Suppressor macrophage (primary cell): Measurements from ENCODE around the gene SEBOX.

Experiments used
- DNase-seq, 4 experiments: peaks; one replicate each; pipeline ENCODE4 v3.0.0-alpha.2; 2020 to 2022

The SEBOX gene

GRCh38 chr17:28317966-28318758 is 46.8 kb downstream of the SEBOX start:
- no peak for DNase-seq

DNA sequence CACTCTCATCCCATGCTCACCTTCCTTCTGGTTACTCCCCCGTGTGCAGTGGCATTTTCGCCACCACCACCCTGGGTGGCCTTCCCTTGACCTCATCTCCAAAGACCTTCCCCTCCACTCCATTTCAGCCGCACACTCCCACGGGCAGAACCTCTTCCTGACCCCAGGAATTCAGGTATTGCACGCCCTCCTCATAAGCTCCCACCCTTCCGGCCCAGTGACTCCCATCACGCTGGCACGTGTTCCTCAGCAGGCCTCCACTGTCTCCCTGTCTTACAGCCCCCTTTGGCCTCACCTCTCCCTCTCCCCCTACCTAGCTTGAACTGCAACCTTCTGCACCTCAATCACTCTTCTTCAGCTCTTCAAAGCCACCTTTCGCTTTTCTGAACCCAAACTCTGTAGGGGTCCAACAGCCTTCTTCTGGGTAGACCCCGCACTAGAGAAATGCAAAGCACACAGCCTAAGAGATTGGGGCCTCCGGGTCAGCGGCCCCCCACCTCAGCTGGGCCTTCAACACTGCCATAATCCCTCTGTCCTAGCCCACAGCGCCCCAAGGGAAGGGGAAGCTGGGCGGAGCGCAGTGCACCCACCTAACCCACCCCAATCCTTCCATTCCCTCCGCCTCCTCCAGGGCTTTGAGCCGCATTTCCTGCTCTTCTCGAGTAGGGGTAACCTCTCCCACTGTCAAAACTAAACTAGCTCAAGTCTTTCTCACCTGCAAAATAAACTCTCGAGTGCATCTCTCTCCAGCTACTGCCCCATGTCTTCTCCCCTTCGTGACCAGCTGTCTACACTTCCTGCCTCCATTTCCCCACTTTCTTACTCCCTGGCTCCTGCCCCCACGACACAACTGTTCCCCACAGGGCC is 47.7 kb downstream of the SEBOX start:
- DNase-seq, result no peak

DNA sequence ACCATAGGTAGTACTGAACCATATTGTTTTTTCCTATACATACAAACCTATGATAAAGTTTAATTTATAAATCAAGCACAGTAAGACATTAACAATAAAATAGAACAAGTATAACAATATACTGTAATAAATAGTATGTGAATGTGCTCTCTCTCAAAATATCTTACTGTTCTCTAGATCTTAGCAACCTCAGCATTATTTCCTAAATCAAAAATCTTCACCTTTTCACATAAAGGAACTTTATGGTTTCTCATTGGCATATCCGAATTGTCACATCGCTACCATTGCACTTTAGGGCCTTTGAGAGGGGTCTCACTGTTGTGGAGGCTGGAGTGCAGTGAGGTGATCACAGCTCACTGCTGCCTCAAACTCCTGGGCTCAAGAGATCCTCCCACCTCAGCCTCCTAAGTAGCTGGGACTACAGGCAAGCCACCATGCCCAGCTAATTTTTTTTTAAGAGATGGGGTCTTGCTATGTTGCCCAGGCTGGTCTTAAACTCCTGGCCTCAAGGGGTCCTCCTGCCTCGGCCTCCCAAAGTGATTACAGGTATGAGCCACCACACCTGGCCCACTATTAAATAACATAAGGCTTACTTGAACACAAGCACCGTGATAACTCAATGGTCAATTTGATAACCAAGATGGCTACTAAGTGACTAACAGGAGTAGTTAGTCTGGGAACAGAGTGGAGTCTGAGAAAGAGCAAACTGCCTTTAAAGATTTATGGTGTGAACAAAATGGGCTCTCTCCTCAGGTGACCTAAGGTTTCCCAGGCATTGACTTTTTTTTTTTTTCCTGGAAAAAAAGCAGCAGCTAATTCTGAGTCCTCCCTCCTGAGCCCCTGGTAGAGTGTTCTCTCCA is 48.9 kb downstream of the SEBOX start:
- no peak for DNase-seq

DNA sequence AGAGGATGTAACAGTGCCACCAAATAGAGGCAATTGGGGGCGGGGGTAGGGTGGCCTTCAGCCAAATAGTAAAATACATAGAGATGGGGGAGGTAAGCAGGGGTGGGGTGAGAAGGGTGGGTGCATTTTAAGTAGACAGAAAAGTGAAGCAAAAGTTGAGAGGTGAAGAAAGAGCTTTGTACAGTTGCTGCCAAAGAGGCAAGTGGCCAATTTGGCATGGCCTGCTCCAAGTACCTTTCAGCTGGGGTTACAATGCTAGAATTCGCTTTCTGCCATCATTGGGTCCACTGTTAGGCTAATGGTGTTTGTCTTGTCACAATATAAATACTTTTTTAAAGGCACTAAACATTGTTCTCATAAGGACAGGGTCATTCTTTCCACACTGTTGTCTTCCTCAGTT is 51.2 kb downstream of the SEBOX start:
- DNase-seq, result no peak
